Measurements from ENCODE around the gene RAB11FIP4. TPM values are rescaled to one million over a fixed set of nuclear protein-coding genes. Genes with fewer than 3 reads are reported as not detected.

RAB11FIP4 gene
- total RNA-seq, 1 donor from 2014 or later: 13.2 TPM

DNA sequence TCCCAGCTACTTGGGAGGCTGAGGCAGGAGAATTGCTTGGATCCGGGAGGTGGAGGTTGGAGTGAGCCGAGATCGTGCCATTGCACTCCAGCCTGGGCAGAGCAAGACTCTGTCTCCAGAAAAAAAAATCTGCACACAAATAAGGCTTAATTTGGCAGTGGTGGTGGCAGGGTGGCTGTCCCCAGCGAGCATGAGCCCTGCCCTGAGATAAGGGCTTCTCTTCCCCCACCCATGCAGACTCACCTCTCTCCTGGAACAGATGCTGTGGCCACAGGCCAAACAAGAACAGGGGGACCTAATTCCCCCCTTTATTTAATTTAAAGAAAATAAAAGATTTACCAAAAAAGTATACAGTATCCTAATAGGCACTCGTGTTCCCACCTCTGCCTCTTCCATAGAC lies 157.2 kb downstream of the RAB11FIP4 start:
- no peak for DNase-seq (ENCODE audit: low spot score)

DNA sequence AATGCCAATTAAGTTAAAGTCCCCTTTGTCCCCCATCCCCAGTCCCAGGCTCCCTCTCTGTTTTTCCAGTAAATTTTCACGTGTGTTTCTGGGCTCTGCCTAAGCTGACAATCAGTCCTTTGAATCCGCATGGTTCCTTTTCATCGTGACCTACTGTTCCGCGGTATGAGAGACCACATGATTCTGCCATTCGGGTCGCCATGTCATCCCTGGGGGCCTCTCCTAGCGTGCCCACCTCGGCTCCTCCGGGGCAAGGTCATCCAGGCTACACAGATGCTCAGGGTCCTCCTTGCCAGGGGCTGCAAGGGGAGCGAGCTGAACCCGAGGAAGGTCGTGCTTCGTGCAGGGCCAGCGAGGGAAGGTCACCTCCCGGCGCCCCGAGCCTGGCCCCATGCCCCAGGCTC lies 157.6 kb downstream of the RAB11FIP4 start:
- DNase-seq (ENCODE audit: low spot score): no peak

DNA sequence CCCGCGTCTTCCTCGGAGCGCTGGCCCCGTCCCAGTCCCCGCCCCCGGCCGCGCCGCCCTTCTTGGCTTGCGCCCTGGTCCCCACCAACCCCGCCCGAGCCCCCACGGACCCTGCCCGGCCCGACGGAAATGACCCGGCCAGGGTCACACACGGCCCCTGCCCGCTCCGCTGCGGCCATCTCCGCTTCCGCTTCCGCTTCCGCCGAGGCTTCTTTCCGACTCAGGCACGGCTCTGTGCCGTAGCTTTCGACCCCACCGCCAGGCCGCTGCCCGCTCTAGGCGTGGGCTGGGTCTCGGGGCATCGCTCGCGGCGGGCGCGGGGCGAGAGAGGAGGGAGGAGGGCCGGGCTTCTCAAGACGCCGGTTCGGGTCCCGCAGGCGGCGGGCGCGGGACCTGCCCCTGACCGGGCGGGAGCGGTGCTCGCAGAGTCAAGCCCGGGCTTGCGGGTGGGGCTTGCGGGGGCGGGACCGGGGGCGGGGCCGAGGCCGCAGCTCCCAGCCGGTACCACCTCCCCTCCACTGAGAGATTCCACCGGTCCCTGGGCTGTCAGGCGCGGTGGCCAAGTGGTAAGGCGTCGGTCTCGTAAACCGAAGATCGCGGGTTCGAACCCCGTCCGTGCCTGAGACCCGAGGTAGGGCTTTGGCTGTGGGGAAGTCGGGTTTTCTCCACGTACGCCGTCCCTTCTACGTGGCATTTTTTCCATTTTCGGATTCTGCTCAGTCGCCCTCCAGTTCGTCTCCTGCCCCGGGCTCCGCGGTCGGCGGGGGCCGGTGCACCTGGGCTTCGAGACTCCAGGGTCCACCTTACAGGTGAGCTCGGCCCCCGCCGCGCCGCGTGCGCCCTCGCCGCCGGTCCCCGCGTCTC lies 158.3 kb downstream of the RAB11FIP4 start:
- peak; percentile 96 for DNase-seq (ENCODE audit: low spot score)

DNA sequence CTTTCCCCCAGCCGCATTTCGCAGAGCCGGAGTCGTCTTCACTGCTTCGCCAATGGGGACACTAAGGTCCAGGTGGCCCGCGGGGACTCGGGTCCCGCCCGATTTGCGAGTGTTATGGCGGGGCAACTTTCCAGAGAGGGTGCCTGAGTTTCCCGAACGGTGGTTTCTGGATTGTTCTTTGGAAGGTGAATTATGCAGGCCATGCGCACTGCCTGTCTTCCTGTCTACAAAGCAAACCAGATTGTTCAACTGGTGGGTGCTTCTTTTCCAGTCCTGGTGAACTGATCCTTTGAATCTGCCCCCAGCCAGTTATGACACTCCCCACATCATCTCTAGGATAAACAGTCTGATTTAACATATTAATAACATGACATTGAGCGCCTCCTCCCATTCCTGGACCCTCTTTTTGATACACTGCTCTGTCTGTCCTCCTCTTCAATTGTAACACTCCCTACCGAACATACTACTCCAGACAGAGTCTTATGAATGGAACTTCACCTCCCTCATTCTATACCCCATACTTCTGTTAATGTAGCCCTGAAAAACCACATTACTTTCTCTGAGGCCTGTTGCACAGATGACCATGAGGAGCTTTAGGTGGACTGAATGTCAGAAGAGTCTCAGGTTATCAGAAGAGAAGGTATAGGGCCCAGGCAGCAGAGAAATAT lies 159.0 kb downstream of the RAB11FIP4 start:
- DNase-seq (ENCODE audit: low spot score): peak; percentile 25

DNA sequence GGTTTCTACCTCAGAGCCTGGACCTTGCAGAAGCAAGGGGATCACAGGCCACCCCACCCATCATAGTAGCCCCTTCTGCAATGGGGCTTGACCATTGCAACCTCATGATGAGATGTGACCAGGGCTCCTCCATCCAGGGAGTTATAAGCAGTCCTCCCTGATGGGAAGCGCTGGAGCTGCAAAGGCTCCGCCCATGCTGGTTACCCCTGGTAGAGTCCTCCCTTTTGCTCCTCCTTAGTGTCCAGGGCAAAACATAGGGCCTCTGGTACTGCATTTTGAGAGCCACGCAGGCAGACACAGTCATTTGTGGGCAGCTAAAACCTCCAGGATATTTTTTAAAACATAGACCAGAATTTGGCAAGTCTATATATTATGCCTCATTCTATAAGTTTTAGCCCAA lies 161.1 kb downstream of the RAB11FIP4 start:
- DNase-seq (ENCODE audit: low spot score): no peak

DNA sequence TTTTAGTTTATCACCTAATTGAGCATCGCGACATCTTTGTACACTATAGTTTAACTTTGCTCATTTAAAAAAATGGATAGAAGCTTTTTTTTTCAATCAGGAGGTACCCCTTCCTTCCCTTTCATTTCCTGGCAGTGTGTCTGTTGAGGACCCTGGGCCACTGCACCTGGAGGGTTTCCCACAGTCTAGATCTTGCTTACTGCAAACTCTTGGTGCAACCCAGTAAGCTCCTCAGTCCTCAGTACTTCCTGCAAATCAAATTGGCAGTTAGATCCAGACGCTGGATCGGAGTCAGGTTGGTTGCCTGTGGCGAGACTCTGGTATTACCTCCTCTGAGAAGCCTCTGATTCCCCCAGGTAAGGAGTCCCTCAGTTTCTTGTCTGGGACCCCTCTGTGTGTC lies 162.0 kb downstream of the RAB11FIP4 start:
- DNase-seq (ENCODE audit: low spot score): no peak

DNA sequence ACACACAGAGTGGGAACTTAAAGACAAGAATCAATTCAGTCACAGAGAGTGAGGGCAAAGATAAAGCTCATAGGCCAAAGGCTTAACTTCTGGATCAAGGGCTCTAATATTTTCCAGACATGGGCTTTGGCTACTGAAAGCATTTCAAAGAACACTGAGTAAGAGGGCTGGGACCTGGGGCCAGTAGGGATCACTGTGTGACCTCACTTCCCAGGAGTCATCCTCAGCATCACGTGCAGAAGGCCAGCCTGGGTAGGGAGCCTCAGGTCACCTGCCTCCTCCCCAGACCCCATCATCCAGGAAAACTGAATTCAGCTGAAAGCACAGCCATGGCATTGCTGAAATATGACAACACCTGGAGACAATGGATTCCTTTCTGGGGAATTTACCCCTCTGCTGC lies 163.5 kb downstream of the RAB11FIP4 start:
- peak; percentile 40 for DNase-seq (ENCODE audit: low spot score)

DNA sequence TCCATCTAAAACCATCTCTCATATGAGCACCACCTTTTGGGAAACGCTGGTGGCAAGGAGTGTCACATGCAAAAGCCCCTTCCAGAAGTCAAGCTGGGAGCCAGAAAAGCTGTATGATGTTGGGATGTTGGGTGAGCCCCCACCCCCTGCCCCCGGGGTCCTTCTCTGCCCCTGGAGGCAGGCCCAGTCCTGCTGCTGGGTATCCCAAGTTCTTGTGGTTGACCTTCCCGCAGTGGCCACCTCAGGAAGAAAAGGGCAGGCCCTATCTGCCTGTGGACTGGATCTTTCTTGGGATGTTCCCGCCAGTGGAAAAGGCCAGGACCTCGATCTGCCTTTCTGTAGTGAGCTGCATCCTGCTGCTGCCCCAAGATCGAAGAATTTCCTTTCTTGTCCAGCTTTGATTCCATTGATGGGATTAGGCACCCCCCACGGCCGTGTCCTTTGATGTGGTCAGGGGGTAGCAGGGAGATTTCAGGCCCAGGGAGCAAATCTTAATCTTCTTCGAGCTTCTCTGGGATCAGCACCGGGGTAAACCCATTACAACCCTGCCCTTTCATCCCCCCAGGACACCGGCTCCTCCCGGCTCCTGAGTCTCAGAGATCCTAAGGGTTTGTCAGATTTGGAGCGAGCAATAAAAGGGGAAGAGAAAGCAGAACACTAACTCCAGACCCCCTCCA lies 165.6 kb downstream of the RAB11FIP4 start:
- DNase-seq (ENCODE audit: low spot score): peak; percentile 28

DNA sequence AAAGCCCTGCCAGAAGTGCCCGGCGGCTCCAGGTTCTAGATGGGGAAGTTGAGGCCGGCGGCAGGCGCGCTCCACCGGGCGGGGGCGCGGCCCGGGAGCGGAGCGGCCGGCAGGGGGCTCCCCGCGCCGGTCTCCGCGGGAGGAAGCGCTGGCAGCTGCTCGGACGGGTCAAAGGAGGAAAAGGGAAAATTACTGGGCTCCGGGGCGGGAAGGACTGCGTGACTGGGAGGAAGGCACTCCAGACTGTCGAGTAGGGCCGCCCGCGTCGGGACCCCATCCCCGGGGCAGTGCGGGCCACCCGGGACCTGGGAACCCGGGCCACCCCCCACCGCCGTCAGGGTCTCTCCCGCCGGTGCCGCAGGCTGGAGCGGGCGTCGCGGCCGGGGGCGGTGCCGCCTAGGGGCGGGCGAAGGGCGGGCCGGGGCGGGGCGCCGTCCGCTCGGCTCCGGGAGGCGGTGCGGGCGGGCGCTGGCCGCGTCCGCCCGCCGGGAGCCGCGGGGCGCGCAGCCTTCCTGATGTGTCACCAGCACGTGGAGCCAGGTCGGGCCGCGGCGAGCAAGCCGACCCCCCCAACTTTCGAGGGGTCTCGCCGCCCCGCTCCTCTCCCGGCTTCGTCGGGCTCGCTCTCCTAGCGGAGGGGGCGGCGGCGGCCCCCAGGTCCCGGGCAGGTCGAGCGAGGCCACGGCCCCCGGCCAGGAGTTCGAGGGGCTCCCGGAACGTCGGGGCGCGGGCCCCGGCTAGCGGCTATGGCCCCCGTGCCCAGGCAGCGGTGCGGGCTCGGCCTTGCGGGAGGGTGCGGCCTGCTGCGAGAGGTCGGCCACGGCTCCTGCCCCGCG lies 167.5 kb downstream of the RAB11FIP4 start:
- DNase-seq (ENCODE audit: low spot score): peak; percentile 84

DNA sequence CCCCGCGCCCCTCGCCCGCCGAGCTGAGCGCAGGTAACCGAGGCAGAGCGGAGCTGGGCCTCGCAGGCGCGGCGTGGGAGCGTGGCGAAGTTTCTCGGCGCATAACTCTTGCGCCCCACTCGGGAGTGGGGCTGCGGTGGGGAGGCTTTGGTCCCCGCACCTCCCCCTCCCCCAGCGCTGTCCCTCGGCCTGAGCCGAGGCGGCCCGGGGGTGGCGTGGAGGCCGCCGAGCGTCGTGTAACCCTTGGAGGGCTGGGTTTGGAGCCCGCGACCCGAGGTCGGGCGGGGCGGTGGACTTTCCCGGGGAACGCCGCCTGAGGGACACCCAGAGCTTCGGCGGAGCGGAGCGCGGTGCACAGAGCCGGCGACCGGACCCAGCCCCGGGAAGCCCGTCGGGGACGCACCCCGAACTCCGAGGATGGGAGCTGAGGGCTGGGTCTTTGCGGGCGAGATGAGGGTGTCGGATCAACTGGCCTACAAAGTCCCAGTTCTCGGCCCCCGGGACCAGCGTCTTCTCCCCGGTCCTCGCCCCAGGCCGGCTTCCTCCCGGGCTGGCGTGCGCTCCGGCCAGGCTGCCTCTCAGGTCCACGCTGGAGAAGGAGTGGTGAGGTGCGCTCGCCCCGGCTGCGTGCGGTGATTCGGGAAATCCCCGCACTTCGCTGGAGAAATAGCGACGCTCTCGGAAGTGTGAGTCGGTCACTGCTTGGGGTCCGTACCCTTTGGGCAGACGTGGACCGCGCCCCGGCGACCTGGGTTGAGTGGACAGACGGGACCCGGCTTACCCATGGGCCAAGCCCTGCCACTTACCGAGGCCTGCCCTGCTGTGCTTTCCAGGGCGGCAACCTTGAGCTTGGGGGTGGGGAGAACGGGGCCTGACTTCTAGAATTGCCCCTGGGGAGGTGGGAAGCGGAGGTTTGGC lies 168.4 kb downstream of the RAB11FIP4 start:
- peak; percentile 16 for DNase-seq (ENCODE audit: low spot score)

DNA sequence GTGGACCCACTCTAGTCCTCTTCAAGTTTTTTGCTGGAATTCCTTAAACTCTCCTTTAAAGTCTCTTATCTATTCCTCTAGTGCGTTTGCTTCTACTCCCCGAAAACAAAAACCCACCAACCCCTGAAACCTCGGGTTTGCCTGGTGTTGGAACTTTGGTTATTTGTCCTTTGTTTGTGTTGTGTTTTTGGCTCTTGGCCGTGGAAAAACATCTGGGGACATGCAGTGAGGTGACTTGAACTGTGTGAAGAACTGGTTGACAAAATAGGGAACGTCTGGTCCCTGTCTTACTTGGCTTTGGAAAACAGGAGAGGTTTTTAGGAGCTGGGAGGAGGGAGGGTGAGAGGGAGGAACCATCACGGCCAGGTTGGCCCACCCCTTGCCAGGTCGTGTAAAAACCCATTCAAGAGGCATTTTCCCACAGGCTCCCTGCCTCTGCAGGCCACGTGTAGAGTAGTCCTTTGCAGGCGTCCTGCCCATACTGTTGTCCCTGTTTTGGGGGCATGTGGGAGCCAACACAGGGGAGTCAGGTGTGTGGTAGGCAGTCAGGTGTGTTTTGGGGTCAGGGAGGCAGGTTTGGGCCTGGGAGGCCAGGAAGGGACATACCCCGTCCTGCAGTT lies 169.3 kb downstream of the RAB11FIP4 start:
- DNase-seq (ENCODE audit: low spot score): peak; percentile 25

DNA sequence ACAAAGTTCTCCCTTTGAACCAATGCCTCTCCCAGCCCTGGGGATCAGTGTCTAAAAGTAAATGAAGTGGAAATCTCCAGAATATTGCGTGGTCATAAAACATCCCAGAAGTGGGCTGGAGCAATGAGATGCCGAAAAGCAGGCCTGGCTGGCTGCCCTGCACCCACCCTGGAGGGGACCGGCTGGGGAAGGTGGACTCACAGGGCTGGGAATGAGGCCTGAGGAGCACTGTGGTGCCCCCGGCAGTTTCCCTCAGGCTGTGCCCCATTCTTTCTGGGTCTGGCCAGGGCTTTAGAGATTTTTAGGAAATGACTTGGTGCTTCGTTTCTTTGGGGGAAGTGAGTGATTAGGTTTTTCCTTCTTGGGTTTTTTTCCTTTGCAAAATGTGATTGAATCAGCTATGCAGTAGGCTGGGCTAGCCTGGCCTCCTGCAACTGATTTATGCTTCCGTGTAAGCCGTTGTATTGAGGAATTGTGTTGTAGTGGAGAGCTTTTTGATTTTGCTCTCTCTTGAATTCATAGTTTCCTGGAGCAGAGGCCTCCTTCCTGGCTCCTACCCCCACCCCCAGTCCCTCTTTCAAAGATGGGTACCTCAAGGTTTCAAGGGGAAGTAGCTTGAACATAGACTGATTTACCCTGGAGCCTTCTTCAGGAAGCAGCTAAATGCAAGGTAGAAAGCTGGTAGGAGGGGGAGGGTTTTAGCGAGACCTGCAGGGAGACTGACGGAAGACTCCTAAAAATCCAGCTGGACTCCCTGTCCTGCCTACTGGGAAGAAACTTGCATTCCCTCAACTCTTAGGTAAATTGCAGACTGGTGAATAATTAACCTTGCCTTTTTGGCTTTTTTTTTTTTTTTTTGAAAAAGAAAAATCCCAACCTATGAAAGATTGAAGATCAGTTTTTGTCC lies 170.2 kb downstream of the RAB11FIP4 start:
- peak; percentile 75 for DNase-seq (ENCODE audit: low spot score)

DNA sequence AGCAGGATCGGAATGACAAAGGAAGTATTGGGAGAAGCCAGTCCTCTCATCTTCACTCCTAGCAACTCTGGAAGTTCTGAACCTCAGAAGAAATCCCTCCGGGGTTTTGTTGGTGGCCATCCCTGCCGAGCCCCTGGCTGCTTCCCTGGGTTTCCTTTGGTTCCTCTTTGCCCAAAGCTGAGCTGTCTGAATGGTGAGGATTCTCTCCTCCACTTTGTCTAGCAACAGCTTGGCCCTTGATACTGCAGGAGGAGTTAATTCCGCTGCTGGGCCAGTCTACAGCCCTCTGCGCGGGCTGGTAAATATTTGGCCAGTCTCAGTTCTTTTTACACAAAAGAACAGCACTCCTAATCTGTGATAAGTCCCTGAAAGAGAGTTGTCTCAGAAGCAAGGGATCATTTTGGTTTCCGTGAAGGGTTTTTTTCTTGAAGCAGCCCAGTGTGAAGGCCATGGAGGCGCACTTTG lies 170.9 kb downstream of the RAB11FIP4 start:
- DNase-seq (ENCODE audit: low spot score): peak; percentile 24

DNA sequence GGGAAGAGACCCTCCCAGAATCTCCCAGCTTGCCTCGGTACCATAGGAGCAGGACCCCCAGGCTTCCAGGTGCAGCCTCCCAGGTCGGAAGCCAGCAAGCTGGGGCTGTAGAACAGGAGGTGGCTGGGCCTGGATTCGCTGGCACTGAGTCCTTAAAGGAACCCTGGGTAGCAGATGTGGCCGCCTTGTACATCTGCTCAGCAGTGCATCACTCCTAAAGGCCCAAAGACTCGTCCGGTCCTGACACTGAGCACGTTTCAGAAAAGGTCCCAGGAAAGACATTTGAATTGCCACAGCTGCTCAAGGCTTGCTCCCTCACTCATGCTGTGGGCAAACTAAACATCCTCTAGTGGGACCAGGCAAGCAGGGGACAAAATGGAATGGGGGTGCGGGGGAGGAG lies 172.8 kb downstream of the RAB11FIP4 start:
- no peak for DNase-seq (ENCODE audit: low spot score)

DNA sequence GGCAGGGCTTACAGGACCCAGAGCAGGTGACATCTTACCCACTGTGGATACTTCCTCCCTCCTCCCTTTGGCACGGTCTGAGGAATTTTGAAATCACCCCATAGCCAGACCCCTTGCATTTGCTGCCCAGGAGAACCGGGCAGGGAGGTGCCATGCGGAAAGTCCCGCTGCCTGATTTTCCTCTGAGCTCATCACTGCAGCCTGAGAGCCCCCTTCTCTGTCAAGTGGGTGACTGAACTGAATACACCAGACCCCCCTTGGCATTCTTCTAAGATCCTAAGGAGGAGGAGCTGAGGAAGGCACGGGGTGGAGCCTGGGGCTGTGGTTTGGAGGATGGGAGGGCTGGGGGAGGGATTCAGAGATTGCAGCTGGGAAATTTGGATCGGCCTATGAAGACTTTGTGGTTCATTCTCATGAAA lies 173.4 kb downstream of the RAB11FIP4 start:
- peak; percentile 31 for DNase-seq (ENCODE audit: low spot score)

DNA sequence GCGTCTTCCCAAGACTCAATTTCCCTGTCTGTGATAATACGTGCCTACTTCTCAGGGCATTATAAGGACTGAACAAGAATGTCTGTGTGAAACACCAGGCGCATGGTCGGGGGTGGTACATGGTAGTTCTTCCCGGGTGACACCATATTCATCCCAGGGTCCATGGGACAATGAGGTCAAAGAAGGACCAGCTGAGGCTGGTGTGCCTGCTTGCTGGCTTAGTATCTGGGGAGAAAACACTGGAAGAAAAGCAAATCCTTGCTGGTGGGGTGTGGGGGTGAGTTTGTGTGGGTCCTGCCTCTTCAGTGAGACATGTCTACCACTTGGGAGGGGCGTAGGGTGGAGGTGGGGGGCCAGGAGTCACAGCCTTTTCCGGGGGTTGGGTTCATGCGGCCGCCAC lies 174.2 kb downstream of the RAB11FIP4 start:
- DNase-seq (ENCODE audit: low spot score): no peak

DNA sequence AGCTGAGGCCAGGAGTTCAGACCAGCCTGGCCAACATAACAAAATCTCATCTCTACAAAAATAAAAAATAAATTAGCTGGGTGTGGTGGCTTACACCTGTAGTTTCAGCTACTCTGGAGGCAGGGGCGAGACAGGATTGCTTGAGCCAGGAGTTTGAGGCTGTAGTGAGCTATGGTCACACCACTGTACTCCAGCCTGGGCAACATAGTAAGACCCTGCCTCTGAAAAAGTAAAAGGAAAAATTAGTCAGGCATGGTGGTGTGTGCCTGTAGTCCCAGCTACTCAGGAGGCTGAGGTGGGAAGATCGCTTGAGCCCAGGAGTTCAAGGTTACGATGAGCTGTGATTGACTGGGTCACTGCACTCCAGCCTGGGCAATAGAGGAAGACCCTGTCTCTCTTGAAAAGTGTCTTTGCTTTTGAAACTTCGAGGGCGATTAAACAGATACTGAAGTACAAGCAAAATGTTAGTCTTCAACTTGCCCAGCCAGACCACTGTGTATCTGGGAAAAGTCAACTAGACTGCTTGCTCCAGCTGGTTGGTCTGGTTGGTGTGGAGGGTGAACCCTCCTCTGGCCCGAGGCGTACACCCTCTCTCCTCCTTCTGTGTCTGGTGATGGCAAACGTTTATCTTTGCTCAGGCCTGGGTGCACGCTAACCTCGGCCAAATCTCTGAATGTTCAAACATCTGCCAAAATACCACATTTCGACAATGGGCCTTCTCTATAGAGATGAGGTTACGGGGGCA lies 174.9 kb downstream of the RAB11FIP4 start:
- no peak for DNase-seq (ENCODE audit: low spot score)

DNA sequence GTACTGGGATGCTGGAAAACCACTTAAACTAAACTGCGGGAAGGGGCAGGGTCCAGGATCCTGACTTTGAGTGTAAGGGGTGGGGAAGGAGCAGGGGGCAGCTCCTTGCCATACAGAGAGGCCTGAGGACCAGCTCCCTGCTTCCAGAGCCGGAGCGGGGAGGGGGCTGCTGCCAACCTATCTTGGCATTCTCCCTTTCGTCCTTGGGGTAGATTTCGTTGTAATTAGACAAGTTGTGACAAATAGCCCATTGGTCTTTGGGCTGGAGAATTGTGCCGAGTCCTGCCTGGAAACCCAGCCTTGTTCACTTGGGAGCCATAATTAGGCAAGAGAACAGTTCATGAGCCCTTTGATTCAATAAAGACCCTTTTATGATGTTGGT lies 175.5 kb downstream of the RAB11FIP4 start:
- no peak for DNase-seq (ENCODE audit: low spot score)

All from umbilical cord (tissue), 2 donors.